ENCODE measurements around the gene PALLD.
A peak's percentile ranks its signal among the peaks of the same experiment; 100 is the strongest.
"Not testable (repeated sequence)": the region's sequence is repeated elsewhere in the genome, so short reads cannot be mapped to it uniquely, and the experiment has no call there.

PALLD gene

GRCh38 chr4:168682898-168683500, 186.1 kb downstream of the PALLD start:
- DNase-seq: no peak

GRCh38 chr4:168683595-168683994, 186.7 kb downstream of the PALLD start:
- DNase-seq: peak; percentile 13

GRCh38 chr4:168685136-168685809, 188.4 kb downstream of the PALLD start:
- no peak for DNase-seq

GRCh38 chr4:168688584-168688983, 191.7 kb downstream of the PALLD start:
- no peak for DNase-seq

GRCh38 chr4:168689791-168690190, 192.9 kb downstream of the PALLD start:
- DNase-seq: no peak

- DNase-seq: no peak
Measured at GRCh38 chr4:168690199-168690598, 193.3 kb downstream of the PALLD start.

- DNase-seq: no peak
Measured at GRCh38 chr4:168691631-168692369, 194.9 kb downstream of the PALLD start.

- DNase-seq: no peak
Measured at GRCh38 chr4:168693750-168694490, 197.1 kb downstream of the PALLD start.

GRCh38 chr4:168694667-168695066, 197.8 kb downstream of the PALLD start:
- no peak for DNase-seq

- DNase-seq: no peak
Measured at GRCh38 chr4:168695288-168695687, 198.4 kb downstream of the PALLD start.

GRCh38 chr4:168696280-168696679, 199.4 kb downstream of the PALLD start:
- no peak for DNase-seq

GRCh38 chr4:168696826-168697225, 200.0 kb downstream of the PALLD start:
- no peak for DNase-seq

GRCh38 chr4:168699224-168699878, 202.5 kb downstream of the PALLD start:
- no peak for DNase-seq

- DNase-seq: no peak
Measured at GRCh38 chr4:168701061-168701460, 204.2 kb downstream of the PALLD start.

GRCh38 chr4:168702581-168703087, 205.8 kb downstream of the PALLD start:
- DNase-seq: not testable (repeated sequence)

GRCh38 chr4:168705121-168705520, 208.3 kb downstream of the PALLD start:
- no peak for DNase-seq

GRCh38 chr4:168707205-168707604, 210.4 kb downstream of the PALLD start:
- peak; percentile 51 for DNase-seq

GRCh38 chr4:168708108-168708507, 211.3 kb downstream of the PALLD start:
- DNase-seq: no peak

GRCh38 chr4:168710353-168710946, 213.6 kb downstream of the PALLD start:
- no peak for DNase-seq

GRCh38 chr4:168711197-168712140, 214.6 kb downstream of the PALLD start:
- no peak for DNase-seq

- DNase-seq: no peak
Measured at GRCh38 chr4:168712316-168712890, 215.6 kb downstream of the PALLD start.
